Measurements from ENCODE around the gene CCDC8.
"Not testable (repeated sequence)": the region's sequence is repeated elsewhere in the genome, so short reads cannot be mapped to it uniquely, and the experiment has no call there.

Gene CCDC8

GRCh38 chr19:46378268-46378667 is 35.1 kb downstream of the CCDC8 start:
- DNase-seq: no peak

GRCh38 chr19:46376241-46377153 is 36.9 kb downstream of the CCDC8 start:
- DNase-seq: no peak

- DNase-seq: not testable (repeated sequence)
Observed at GRCh38 chr19:46375476-46376067, 37.8 kb downstream of the CCDC8 start.

GRCh38 chr19:46374536-46375475 is 38.6 kb downstream of the CCDC8 start:
- DNase-seq: no peak

- no peak for DNase-seq
Observed at GRCh38 chr19:46373491-46374359, 39.6 kb downstream of the CCDC8 start.

GRCh38 chr19:46372901-46373490 is 40.4 kb downstream of the CCDC8 start:
- no peak for DNase-seq

GRCh38 chr19:46371371-46371901 is 41.9 kb downstream of the CCDC8 start:
- no peak for DNase-seq

GRCh38 chr19:46369817-46370216 is 43.5 kb downstream of the CCDC8 start:
- DNase-seq: no peak

- DNase-seq: no peak
Observed at GRCh38 chr19:46368116-46368515, 45.2 kb downstream of the CCDC8 start.

GRCh38 chr19:46367426-46367825 is 45.9 kb downstream of the CCDC8 start:
- no peak for DNase-seq

GRCh38 chr19:46366620-46367292 is 46.6 kb downstream of the CCDC8 start:
- DNase-seq: no peak

GRCh38 chr19:46365561-46365960 is 47.8 kb downstream of the CCDC8 start:
- no peak for DNase-seq

- DNase-seq: no peak
Observed at GRCh38 chr19:46364359-46364758, 49.0 kb downstream of the CCDC8 start.

- no peak for DNase-seq
Observed at GRCh38 chr19:46361915-46362314, 51.4 kb downstream of the CCDC8 start.

All from inflammatory macrophage treated with lipopolysaccharide for 4 hours (primary cell).